ENCODE data around the gene ATXN2.
"Not testable (repeated sequence)": the region's sequence is repeated elsewhere in the genome, so short reads cannot be mapped to it uniquely, and the experiment has no call there.

Gene ATXN2

GRCh38 chr12:111600205-111600642, 1.1 kb upstream of the ATXN2 start:
- DNase-seq: no peak

- peak; percentile 70 for DNase-seq
These were observed 514 bp upstream of the ATXN2 start for GRCh38 chr12:111599453-111600204.

- DNase-seq: no peak
These were observed 1.1 kb downstream of the ATXN2 start for GRCh38 chr12:111597831-111598636.

- no peak for DNase-seq
These were observed 1.9 kb downstream of the ATXN2 start for GRCh38 chr12:111596985-111597830.

GRCh38 chr12:111595341-111595835, 3.7 kb downstream of the ATXN2 start:
- DNase-seq: not testable (repeated sequence)

GRCh38 chr12:111591399-111592010, 7.6 kb downstream of the ATXN2 start:
- DNase-seq: not testable (repeated sequence)

GRCh38 chr12:111590552-111590951, 8.6 kb downstream of the ATXN2 start:
- DNase-seq: no peak

GRCh38 chr12:111589601-111590000, 9.5 kb downstream of the ATXN2 start:
- no peak for DNase-seq

GRCh38 chr12:111588010-111588409, 11.1 kb downstream of the ATXN2 start:
- no peak for DNase-seq

GRCh38 chr12:111586986-111587385, 12.1 kb downstream of the ATXN2 start:
- DNase-seq: no peak

GRCh38 chr12:111585690-111586089, 13.4 kb downstream of the ATXN2 start:
- DNase-seq: no peak

- DNase-seq: no peak
These were observed 14.2 kb downstream of the ATXN2 start for GRCh38 chr12:111584959-111585358.

- not testable (repeated sequence) for DNase-seq
These were observed 15.6 kb downstream of the ATXN2 start for GRCh38 chr12:111583506-111583905.

- DNase-seq: no peak
These were observed 16.9 kb downstream of the ATXN2 start for GRCh38 chr12:111582133-111582747.

GRCh38 chr12:111581434-111582132, 17.5 kb downstream of the ATXN2 start:
- DNase-seq: no peak

- no peak for DNase-seq
These were observed 18.4 kb downstream of the ATXN2 start for GRCh38 chr12:111580737-111581136.

- no peak for DNase-seq
These were observed 19.0 kb downstream of the ATXN2 start for GRCh38 chr12:111580119-111580425.

- DNase-seq: no peak
These were observed 20.2 kb downstream of the ATXN2 start for GRCh38 chr12:111578971-111579340.

GRCh38 chr12:111578276-111578970, 20.7 kb downstream of the ATXN2 start:
- no peak for DNase-seq

- no peak for DNase-seq
These were observed 24.2 kb downstream of the ATXN2 start for GRCh38 chr12:111574797-111575443.

All from NCI-H1048 (cell line).